Measurements from ENCODE around the gene GLIPR2.

- TF ChIP-seq EZH2 (IDR thresholded peaks at IDR 0.05; ENCODE audit: borderline replicate concordance, insufficient read depth, low read length, poor library complexity, severe bottlenecking) (no peak), CTCF (IDR thresholded peaks at IDR 0.05; ENCODE audit: poor library complexity, severe bottlenecking) (peak; percentile 69), POLR2AphosphoS5 (IDR thresholded peaks at IDR 0.05) (no peak), REST (IDR thresholded peaks at IDR 0.05; ENCODE audit: borderline replicate concordance) (no peak), SMC3 (conservative IDR thresholded peaks at IDR 0.05; ENCODE audit: poor library complexity) (peak; percentile 74), TAF1 (IDR thresholded peaks at IDR 0.05; ENCODE audit: low read depth) (no peak), RAD21 (conservative IDR thresholded peaks at IDR 0.05) (peak; percentile 66), EP300 (conservative IDR thresholded peaks at IDR 0.05; ENCODE audit: poor library complexity, severe bottlenecking) (no peak)
Measured at GRCh38 chr9:36102742-36103495, 33.6 kb upstream of the GLIPR2 start.

Data from neural cell (in vitro differentiated cells).